Measurements from ENCODE around the gene TCF12. TPM values are rescaled to one million over a fixed set of nuclear protein-coding genes. Genes with fewer than 3 reads are reported as not detected.

Gene TCF12
- total and polyA plus RNA-seq, 2 donors (not counting 3 experiments of a cell fraction or from before 2014, with no cell fraction given) = 72.1 to 133 TPM

- no TSS peak for BruUV-seq (replicated peaks)
- no peak overlapping the region for H2AFZ ChIP-seq (ENCODE audit: low read depth, low read length)
- no peak overlapping the region for H3K4me3 ChIP-seq (replicated peaks in 1 of 3; ENCODE audit: insufficient read depth in 1 of 3, low read depth in 1 of 3, low read length in 3 of 3)
- DNase-seq (ENCODE audit: low read depth, low spot score) = peak; percentile 44
- ChIA-PET POLR2A (no interaction called here), CTCF (interaction anchor here (0.9 to 1.6 kb wide), 5 partner anchors 14 to 724 kb away, joined by 3 to 5 read pairs (median 4); no protein-coding TSS in a partner anchor)
- FAIRE-seq = no peak
- no peaks in the 10 kb centered on the region for H3K36me3 ChIP-seq (ENCODE audit: control insufficient read depth in 2 of 2, extremely low read depth in 1 of 2, insufficient read depth in 2 of 2, low read length in 2 of 2)
- intact Hi-C loops (cut with micrococcal nuclease) (no loop called here), dilution Hi-C loops (cut with MboI; ENCODE audit: extremely low pct_ligation_motif_present, low sequenced_read_pairs) (no loop called here)
- H3K9ac ChIP-seq (replicated peaks; ENCODE audit: extremely low read depth, insufficient read depth, low read length) = no peak overlapping the region
- no peaks in the 10 kb centered on the region for H4K20me1 ChIP-seq (replicated peaks; ENCODE audit: control insufficient read depth, extremely low read depth, insufficient read depth, low read length)
- peaks cover 18% of the 10 kb centered on the region for H3K4me1 ChIP-seq (ENCODE audit: control insufficient read depth, extremely low read depth, insufficient read depth, low read length)
- H3K9me3 ChIP-seq (replicated peaks; ENCODE audit: control insufficient read depth, insufficient read depth, low read length) = no peaks in the 10 kb centered on the region
- H3K9me1 ChIP-seq (replicated peaks; ENCODE audit: control insufficient read depth, extremely low read depth, insufficient read depth, low read length) = no peaks in the 10 kb centered on the region
- no peak overlapping the region for H3K4me2 ChIP-seq (ENCODE audit: insufficient read depth, low read length)
- H3K27me3 ChIP-seq (ENCODE audit: control insufficient read depth in 2 of 2, insufficient read depth in 2 of 2, low read length in 2 of 2) = no peaks in the 10 kb centered on the region
- H3K79me2 ChIP-seq (ENCODE audit: control insufficient read depth, insufficient read depth, low read length) = peaks cover 24% of the 10 kb centered on the region
- TF ChIP-seq MAX (IDR thresholded peaks at IDR 0.05; ENCODE audit: insufficient read depth, insufficient read length) (no peak), JUN (IDR thresholded peaks at IDR 0.05; ENCODE audit: borderline replicate concordance, insufficient read depth, insufficient read length, low read depth) (no peak), POLR2A (IDR thresholded peaks at IDR 0.05; ENCODE audit: low read depth, low read length) (no peak), CTCF (IDR thresholded peaks at IDR 0.05; ENCODE audit: extremely low read depth in 1 of 2, insufficient read depth in 1 of 2, low read depth in 1 of 2, low read length in 2 of 2) (no peak), FOS (IDR thresholded peaks at IDR 0.05; ENCODE audit: borderline replicate concordance, insufficient read depth, low read length) (no peak), MYC (IDR thresholded peaks at IDR 0.05; ENCODE audit: low read depth, low read length) (no peak), GATA2 (IDR thresholded peaks at IDR 0.05; ENCODE audit: insufficient read depth, insufficient read length, low read depth, low read length) (no peak), EZH2 (IDR thresholded peaks at IDR 0.05; ENCODE audit: borderline replicate concordance, low read depth, low read length, severe bottlenecking) (no peak), POLR2AphosphoS5 (IDR thresholded peaks at IDR 0.05; ENCODE audit: insufficient read depth, low read depth, low read length) (no peak)
- no peak overlapping the region for H3K27ac ChIP-seq (ENCODE audit: insufficient read depth, low read depth, low read length)
Measured at GRCh38 chr15:57220205-57220604, 301.8 kb downstream of the TCF12 start.
